Left ventricle myocardium inferior (tissue), 1 donor: ENCODE results near the gene DEF6. TPM values are rescaled to one million over a fixed set of nuclear protein-coding genes. Genes with fewer than 3 reads are reported as not detected.

Experiments used
- DNase-seq: peaks from one replicate; pipeline ENCODE4 v3.0.0-alpha.2; 2020
- H3K27ac ChIP-seq: fragments of 200-600 bp; replicated peaks from 2 replicates; pipeline ENCODE4 v1.8.0; 2021
- H3K27me3 ChIP-seq: fragments of 200-600 bp; 2 replicates; pipeline ENCODE4 v1.8.0; 2021; ENCODE audit warnings: low read depth
- H3K36me3 ChIP-seq: fragments of 200-600 bp; 2 replicates; pipeline ENCODE4 v1.8.0; 2021
- H3K4me1 ChIP-seq: fragments of 200-600 bp; 2 replicates; pipeline ENCODE4 v1.8.0; 2021
- H3K4me3 ChIP-seq: fragments of 200-600 bp; 2 replicates; pipeline ENCODE4 v1.8.0; 2021; ENCODE audit warnings: mild to moderate bottlenecking, moderate library complexity
- H3K9me3 ChIP-seq: fragments of 200-600 bp; replicated peaks from 2 replicates; pipeline ENCODE4 v1.8.0; 2021
- CTCF ChIP-seq: fragments of 200-600 bp; IDR thresholded peaks from 2 replicates; pipeline ENCODE4 v1.8.0; 2021; ENCODE audit warnings: antibody characterized with exemption, mild to moderate bottlenecking, borderline replicate concordance
- intact Hi-C: fragments of 100-400 bp; cut with micrococcal nuclease; formaldehyde crosslinking; loops from one replicate; pipeline ENCODE4 v1.11.0; 2022
- total RNA-seq: library from RNA; stranded (reverse); fragmentation: NEBNext Ultra II Directional; extraction: Animal tissue kit (Norgen Biotek cat#: 25700); gene quantifications from one replicate; pipeline ENCODE4 v1.2.1, GENCODE V29; 2021
- donor health status: DM: no; HTN: yes; CAD: no; lungs with severe emphysema.

The DEF6 gene
- total RNA-seq, 1 donor from 2014 or later, result 1.0 TPM

GRCh38 chr6:35356391-35356790 lies 58.8 kb downstream of the DEF6 start:
- intact Hi-C loops, result no loop called here
- TF ChIP-seq CTCF, result no peak
- DNase-seq, result no peak
- Histone ChIP-seq H3K4me1 (peaks cover 43% of the 10 kb centered on the region), H3K36me3 (peaks cover 33% of the 10 kb centered on the region), H3K27me3 (no peaks in the 10 kb centered on the region), H3K27ac (no peak overlapping the region), H3K9me3 (no peaks in the 10 kb centered on the region), H3K4me3 (no peak overlapping the region)

GRCh38 chr6:35357677-35358076 lies 60.1 kb downstream of the DEF6 start:
- Histone ChIP-seq H3K27me3 (no peaks in the 10 kb centered on the region), H3K4me1 (peaks cover 56% of the 10 kb centered on the region), H3K9me3 (no peaks in the 10 kb centered on the region), H3K36me3 (peaks cover 20% of the 10 kb centered on the region), H3K4me3 (no peak overlapping the region), H3K27ac (no peak overlapping the region)
- intact Hi-C loops, result no loop called here
- TF ChIP-seq CTCF, result no peak
- DNase-seq, result no peak

- Histone ChIP-seq H3K36me3 (peaks cover 16% of the 10 kb centered on the region), H3K27me3 (no peaks in the 10 kb centered on the region), H3K27ac (peak overlapping the region; percentile 74), H3K4me3 (no peak overlapping the region), H3K4me1 (peaks cover 60% of the 10 kb centered on the region), H3K9me3 (no peaks in the 10 kb centered on the region)
- no peak for TF ChIP-seq CTCF
- intact Hi-C loops, result no loop called here
- no peak for DNase-seq
Observed at GRCh38 chr6:35358086-35358485, 60.5 kb downstream of the DEF6 start.

- H3K4me1 ChIP-seq, result peaks cover 66% of the 10 kb centered on the region
- intact Hi-C loops, result no loop called here
- TF ChIP-seq CTCF, result no peak
- no peaks in the 10 kb centered on the region for H3K9me3 ChIP-seq
- H3K36me3 ChIP-seq, result peaks cover 8% of the 10 kb centered on the region
- H3K4me3 ChIP-seq, result no peak overlapping the region
- DNase-seq, result no peak
- H3K27me3 ChIP-seq, result no peaks in the 10 kb centered on the region
- peak overlapping the region; percentile 74 for H3K27ac ChIP-seq
Observed at GRCh38 chr6:35359346-35359743, 61.7 kb downstream of the DEF6 start.

GRCh38 chr6:35359744-35360348 lies 62.2 kb downstream of the DEF6 start:
- intact Hi-C loops, result no loop called here
- no peaks in the 10 kb centered on the region for H3K27me3 ChIP-seq
- no peak overlapping the region for H3K4me3 ChIP-seq
- H3K4me1 ChIP-seq, result peaks cover 66% of the 10 kb centered on the region
- DNase-seq, result peak; percentile 26
- peaks cover 8% of the 10 kb centered on the region for H3K36me3 ChIP-seq
- H3K9me3 ChIP-seq, result no peaks in the 10 kb centered on the region
- H3K27ac ChIP-seq, result peak overlapping the region; percentile 74
- TF ChIP-seq CTCF, result no peak
